ENCODE results near the gene CLDN6. TPM values are rescaled to one million over a fixed set of nuclear protein-coding genes. Genes with fewer than 3 reads are reported as not detected.

Gene CLDN6, protein sequence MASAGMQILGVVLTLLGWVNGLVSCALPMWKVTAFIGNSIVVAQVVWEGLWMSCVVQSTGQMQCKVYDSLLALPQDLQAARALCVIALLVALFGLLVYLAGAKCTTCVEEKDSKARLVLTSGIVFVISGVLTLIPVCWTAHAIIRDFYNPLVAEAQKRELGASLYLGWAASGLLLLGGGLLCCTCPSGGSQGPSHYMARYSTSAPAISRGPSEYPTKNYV
- total RNA-seq, result not detected
- not detected for polyA plus RNA-seq
- total RNA-seq, result not detected

DNA sequence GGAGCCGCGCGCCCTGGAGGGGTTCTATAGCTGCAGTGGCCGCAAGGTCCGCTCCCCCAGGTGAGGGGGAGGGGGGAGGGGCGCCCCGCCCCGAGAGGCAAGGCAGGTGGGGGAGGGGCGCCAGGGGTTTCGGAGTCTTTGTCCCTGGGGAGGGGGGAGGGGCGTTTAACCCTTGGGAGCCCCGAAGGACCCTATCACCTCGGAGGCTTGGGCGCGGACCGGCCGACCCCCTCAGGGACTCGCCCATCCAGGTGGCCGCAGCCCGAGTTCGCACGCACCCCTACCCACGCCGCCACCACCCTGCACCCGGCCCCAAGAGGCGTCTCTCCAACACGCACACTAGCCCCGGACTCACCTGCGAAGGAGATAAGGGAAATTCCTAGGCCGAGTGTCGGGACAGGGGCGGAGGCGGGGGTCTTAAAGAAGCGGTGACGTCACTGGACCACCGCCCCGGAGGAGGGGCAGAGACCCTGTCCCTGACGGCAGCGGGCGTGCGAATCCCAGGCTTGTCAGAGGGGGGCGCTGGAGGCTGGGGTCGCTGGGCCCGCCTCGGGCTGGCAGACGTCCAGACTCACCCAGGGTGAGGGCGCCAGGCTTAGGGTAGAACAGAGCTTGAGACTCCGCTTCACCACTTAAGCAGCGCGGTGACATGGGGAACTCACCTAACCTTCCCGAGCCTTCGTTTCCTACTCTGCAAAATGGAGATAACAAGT, at the start of gene CLDN6:
Gene CLDN6, minus strand, starts transcription at position 390 of the 713 bp plus-strand sequence. CDS start 2,162 bp downstream, outside the sequence.
- intact Hi-C loops (cut with micrococcal nuclease), result no loop called here
- Histone ChIP-seq H3K9me3 (ENCODE audit: control insufficient read depth in 2 of 3, low read length in 3 of 3) (no peaks in the 10 kb centered on the region), H3K27ac (ENCODE audit: low read depth, low read length) (no peak within 1 kb of the TSS), H3K4me1 (ENCODE audit: control insufficient read depth in 2 of 2, insufficient read depth in 2 of 2, low read length in 2 of 2) (peaks cover 25 to 35% of the 10 kb centered on the region in 2 donors), H3K36me3 (ENCODE audit: control insufficient read depth in 2 of 3, insufficient read depth in 3 of 3, low read length in 3 of 3) (no peaks in the 10 kb centered on the region), H3K4me3 (ENCODE audit: low read length) (no peak within 1 kb of the TSS), H3K27me3 (ENCODE audit: control insufficient read depth in 2 of 2, insufficient read depth in 2 of 2, low read length in 2 of 2) (no peaks in the 10 kb centered on the region)
- ATAC-seq (no peak), DNase-seq (no peak)
- Mint-ChIP-seq H3K4me1 (peaks cover 5 to 43% (median 35%) of the 10 kb centered on the region in 7 donors), H3K36me3 (no peaks in the 10 kb centered on the region), H3K27me3 (peaks cover 0 to 29% (median 0%) of the 10 kb centered on the region in 5 donors), H3K27ac (peak within 1 kb of the TSS in 3 of 9 donors; percentile 13 to 55 (median 52)), H3K4me3 (peak within 1 kb of the TSS in 9 of 10 donors; percentile 16 to 92 (median 32)), H3K9me3 (no peaks in the 10 kb centered on the region)
- ChIA-PET CTCF (interaction anchor here (0.6 to 3.0 kb wide), 2 partner anchors 11 to 242 kb away, joined by 7 to 17 read pairs; no protein-coding TSS in a partner anchor), POLR2A (no interaction called here)

DNA sequence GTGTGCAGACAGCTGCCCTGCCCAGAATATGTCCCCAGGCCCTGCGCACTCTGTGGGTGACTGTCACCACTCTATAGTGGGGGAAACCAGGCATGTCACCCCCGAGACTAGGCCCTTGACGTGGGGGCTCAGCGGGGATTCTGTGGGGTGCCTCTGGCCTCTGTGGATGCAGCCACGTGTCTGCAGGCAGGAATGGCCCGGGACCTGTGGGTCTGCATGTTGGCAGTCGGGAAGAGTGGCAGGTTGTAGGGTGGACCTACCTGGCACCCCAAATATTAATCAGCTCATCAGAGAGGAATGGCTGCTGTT, 48.4 kb upstream of the CLDN6 start:
- CTCF ChIA-PET, result interaction anchor here (2.4 to 13.9 kb wide), 3 partner anchors 10 to 64 kb away, joined by 7 to 244 read pairs (median 43); partner anchors contain the start of gene ZNF213
- peaks cover 0 to 20% (median 3%) of the 10 kb centered on the region in 3 experiments for H3K36me3 ChIP-seq (ENCODE audit: control insufficient read depth in 2 of 3, insufficient read depth in 3 of 3, low read length in 3 of 3)
- ATAC-seq (no peak), DNase-seq (no peak)
- H3K36me3 Mint-ChIP-seq, result peaks cover 8 to 65% (median 25%) of the 10 kb centered on the region in 5 donors
- H3K4me3 ChIP-seq (ENCODE audit: low read length), result peak overlapping the region; percentile 78
- peak overlapping the region; percentile 88 for H3K27ac ChIP-seq (ENCODE audit: low read depth, low read length)
- H3K27me3 ChIP-seq (ENCODE audit: control insufficient read depth in 2 of 2, insufficient read depth in 2 of 2, low read length in 2 of 2), result no peaks in the 10 kb centered on the region
- peak overlapping the region; percentile 98 to 100 (median 99) for H3K4me3 Mint-ChIP-seq
- POLR2A ChIA-PET, result interaction anchor here (0.7 to 10.4 kb wide), 14 partner anchors 9 to 93 kb away, joined by 3 to 182 read pairs (median 5); partner anchors contain the start of gene ZSCAN10
- H3K9me3 ChIP-seq (ENCODE audit: control insufficient read depth in 2 of 3, low read length in 3 of 3), result no peaks in the 10 kb centered on the region
- peaks cover 30 to 36% of the 10 kb centered on the region in 2 donors for H3K4me1 ChIP-seq (ENCODE audit: control insufficient read depth in 2 of 2, insufficient read depth in 2 of 2, low read length in 2 of 2)
- H3K9me3 Mint-ChIP-seq, result peaks cover 0 to 6% (median 0%) of the 10 kb centered on the region in 11 donors
- peaks cover 49 to 75% (median 66%) of the 10 kb centered on the region in 7 donors for H3K4me1 Mint-ChIP-seq
- intact Hi-C loops (cut with micrococcal nuclease), result no loop called here
- H3K27me3 Mint-ChIP-seq, result no peaks in the 10 kb centered on the region
- peak overlapping the region; percentile 94 to 100 (median 98) for H3K27ac Mint-ChIP-seq

DNA sequence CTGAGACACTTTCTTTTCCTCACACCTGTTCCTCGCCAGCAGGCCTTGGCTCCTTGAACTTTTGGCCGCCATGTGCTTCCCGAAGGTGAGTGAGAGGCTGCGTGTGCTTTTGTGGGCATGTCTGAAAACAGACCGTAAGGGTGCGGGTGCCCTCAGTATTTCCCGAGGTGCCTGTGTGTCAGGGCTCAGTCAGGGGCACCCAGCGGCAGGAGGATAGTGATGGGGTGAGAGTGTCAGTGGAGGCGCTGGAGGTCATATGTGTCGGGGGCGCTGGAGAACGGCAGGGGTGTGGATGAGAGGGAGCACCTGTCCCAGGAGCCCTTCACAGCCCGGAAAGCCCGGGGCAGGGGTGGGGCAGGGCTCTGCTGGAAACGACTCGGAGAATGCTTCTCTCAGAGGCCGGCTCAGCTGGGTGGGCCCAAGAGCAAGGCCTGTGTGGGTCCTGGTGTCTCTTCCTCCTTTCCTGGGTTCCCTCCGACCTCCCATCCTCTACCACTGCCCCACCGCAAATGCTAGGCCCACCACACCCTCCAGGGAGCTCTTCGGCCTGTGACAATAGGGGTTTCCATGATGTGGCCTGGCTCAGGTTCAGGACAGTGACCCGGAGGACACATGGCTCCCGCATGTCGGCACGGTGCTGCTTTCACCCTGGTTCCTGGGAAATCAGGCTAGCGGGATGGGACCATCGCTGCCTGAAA, 47.9 kb upstream of the CLDN6 start:
- H3K9me3 ChIP-seq (ENCODE audit: control insufficient read depth in 2 of 3, low read length in 3 of 3), result no peaks in the 10 kb centered on the region
- intact Hi-C loops (cut with micrococcal nuclease), result loop anchor here (1.0 kb wide), 2 partner anchors 9 to 58 kb away; no protein-coding TSS in a partner anchor
- peaks cover 25 to 30% of the 10 kb centered on the region in 2 donors for H3K4me1 ChIP-seq (ENCODE audit: control insufficient read depth in 2 of 2, insufficient read depth in 2 of 2, low read length in 2 of 2)
- peaks cover 0 to 20% (median 3%) of the 10 kb centered on the region in 3 experiments for H3K36me3 ChIP-seq (ENCODE audit: control insufficient read depth in 2 of 3, insufficient read depth in 3 of 3, low read length in 3 of 3)
- peak; percentile 33 for ATAC-seq
- no peaks in the 10 kb centered on the region for H3K27me3 ChIP-seq (ENCODE audit: control insufficient read depth in 2 of 2, insufficient read depth in 2 of 2, low read length in 2 of 2)
- DNase-seq, result peak in 2 of 9 donors; percentile 38 to 41
- H3K27ac Mint-ChIP-seq, result peak overlapping the region; percentile 94 to 100 (median 98)
- peak overlapping the region; percentile 78 for H3K4me3 ChIP-seq (ENCODE audit: low read length)
- H3K27ac ChIP-seq (ENCODE audit: low read depth, low read length), result peak overlapping the region; percentile 88
- no peaks in the 10 kb centered on the region for H3K27me3 Mint-ChIP-seq
- H3K9me3 Mint-ChIP-seq, result peaks cover 0 to 6% (median 0%) of the 10 kb centered on the region in 11 donors
- H3K4me3 Mint-ChIP-seq, result peak overlapping the region; percentile 98 to 100 (median 99)
- POLR2A ChIA-PET, result interaction anchor here (0.7 to 10.4 kb wide), 19 partner anchors 10 to 201 kb away, joined by 3 to 182 read pairs (median 5); partner anchors contain the start of genes ZNF213 and ZSCAN10
- peaks cover 8 to 61% (median 25%) of the 10 kb centered on the region in 5 donors for H3K36me3 Mint-ChIP-seq
- H3K4me1 Mint-ChIP-seq, result peaks cover 44 to 70% (median 61%) of the 10 kb centered on the region in 7 donors
- CTCF ChIA-PET, result interaction anchor here (0.7 to 13.9 kb wide), 6 partner anchors 10 to 64 kb away, joined by 3 to 244 read pairs (median 6); partner anchors contain the start of gene ZNF213

DNA sequence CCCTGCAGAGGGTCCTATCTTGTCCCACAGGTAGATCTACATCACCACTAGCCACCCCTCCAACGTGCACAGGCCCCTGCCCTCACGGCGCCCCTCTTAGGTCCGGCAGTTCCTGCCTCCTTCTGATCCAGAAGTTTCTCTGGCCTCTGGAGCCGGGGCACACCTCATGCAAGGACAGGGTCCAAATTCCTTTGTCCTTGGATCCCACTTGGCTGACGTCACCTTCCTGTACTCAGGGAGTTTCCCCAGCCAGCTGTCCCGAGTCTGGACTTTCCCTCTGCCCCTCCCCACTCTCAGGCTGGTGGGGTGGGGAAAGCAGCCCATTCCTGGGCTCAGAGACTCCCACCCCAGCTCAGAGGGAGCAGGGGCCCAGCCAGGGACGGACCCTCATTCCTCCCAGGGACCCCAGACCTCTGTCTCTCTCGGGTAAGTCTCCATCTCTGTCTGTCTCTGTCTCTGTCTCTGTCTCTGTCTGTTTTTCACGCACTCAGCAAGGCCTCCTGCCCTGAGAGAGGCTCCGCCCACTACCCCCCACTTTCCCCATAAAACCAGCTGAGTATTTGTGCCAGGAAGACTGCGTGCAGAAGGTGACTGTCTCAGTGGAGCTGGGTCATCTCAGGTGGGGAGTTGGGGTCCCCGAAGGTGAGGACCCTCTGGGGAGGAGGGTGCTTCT, 47.2 kb upstream of the CLDN6 start, which contains the start of gene IL32:
Gene IL32, plus strand, starts transcription at position 572 of the 673 bp plus-strand sequence. CDS start 172 bp downstream, outside the sequence.
- H3K27ac Mint-ChIP-seq, result peak within 1 kb of the TSS; percentile 94 to 100 (median 98)
- peak within 1 kb of the TSS; percentile 88 for H3K27ac ChIP-seq (ENCODE audit: low read depth, low read length)
- intact Hi-C loops (cut with micrococcal nuclease), result loop anchor here (1.0 kb wide), 2 partner anchors 10 to 59 kb away; no protein-coding TSS in a partner anchor
- CTCF ChIA-PET, result interaction anchor here (0.7 to 13.9 kb wide), 6 partner anchors 11 to 65 kb away, joined by 3 to 244 read pairs (median 6); partner anchors contain the start of gene ZNF213
- no peaks in the 10 kb centered on the region for H3K9me3 ChIP-seq (ENCODE audit: control insufficient read depth in 2 of 3, low read length in 3 of 3)
- no peaks in the 10 kb centered on the region for H3K27me3 Mint-ChIP-seq
- peaks cover 0 to 20% (median 3%) of the 10 kb centered on the region in 3 experiments for H3K36me3 ChIP-seq (ENCODE audit: control insufficient read depth in 2 of 3, insufficient read depth in 3 of 3, low read length in 3 of 3)
- peaks cover 0 to 6% (median 0%) of the 10 kb centered on the region in 11 donors for H3K9me3 Mint-ChIP-seq
- no peaks in the 10 kb centered on the region for H3K27me3 ChIP-seq (ENCODE audit: control insufficient read depth in 2 of 2, insufficient read depth in 2 of 2, low read length in 2 of 2)
- ATAC-seq, result peak; percentile 78
- peak in 8 of 9 donors; percentile 43 to 69 (median 64) for DNase-seq
- peak within 1 kb of the TSS; percentile 98 to 100 (median 99) for H3K4me3 Mint-ChIP-seq
- H3K4me1 Mint-ChIP-seq, result peaks cover 46 to 65% (median 60%) of the 10 kb centered on the region in 7 donors
- H3K36me3 Mint-ChIP-seq, result peaks cover 8 to 62% (median 24%) of the 10 kb centered on the region in 5 donors
- POLR2A ChIA-PET, result interaction anchor here (0.7 to 10.4 kb wide), 21 partner anchors 10 to 202 kb away, joined by 3 to 182 read pairs (median 5); partner anchors contain the start of genes ZNF213 and ZSCAN10
- peaks cover 25 to 27% of the 10 kb centered on the region in 2 donors for H3K4me1 ChIP-seq (ENCODE audit: control insufficient read depth in 2 of 2, insufficient read depth in 2 of 2, low read length in 2 of 2)
- peak within 1 kb of the TSS; percentile 78 for H3K4me3 ChIP-seq (ENCODE audit: low read length)

DNA sequence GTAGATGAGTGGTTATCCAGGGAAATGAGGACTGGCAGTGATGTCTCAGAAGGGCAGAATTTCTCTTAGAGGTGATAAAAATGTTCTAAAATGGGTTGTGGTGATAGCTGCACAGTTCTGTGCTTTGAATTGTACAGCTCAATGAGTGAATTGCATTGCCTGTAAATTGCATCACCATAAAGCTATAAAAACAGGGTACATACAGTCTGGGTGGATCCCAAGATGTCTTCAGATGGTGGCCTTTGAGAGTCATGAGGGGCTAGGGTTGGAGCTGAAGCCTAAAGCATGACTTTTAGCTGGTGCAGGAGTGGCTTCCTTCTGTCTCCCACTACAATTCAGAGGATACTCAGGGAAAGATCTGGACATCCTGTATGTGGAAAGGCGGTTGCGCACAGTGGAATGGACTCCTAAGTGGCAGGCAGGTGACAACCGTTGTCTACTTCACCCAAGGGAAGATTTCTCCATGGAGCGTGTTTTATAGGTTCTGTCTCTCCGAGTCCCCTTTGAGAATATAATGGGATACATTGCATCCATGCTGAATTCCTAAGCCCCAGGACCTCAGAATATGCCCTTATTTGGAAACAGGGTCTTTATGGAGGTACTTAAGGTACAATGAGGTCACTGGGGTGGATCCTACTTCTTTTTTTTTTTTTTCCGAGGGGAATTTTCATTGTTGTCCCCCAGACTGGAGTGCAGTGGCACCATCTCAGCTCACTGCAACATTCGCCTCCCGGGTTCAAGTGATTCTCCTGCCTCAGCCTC, 45.8 kb upstream of the CLDN6 start:
- ChIA-PET POLR2A (interaction anchor here (0.6 to 10.4 kb wide), 9 partner anchors 12 to 1656 kb away, joined by 3 to 182 read pairs (median 6); partner anchors contain the start of genes ZNF213 and ZSCAN10), CTCF (interaction anchor here (0.6 to 13.9 kb wide), 6 partner anchors 13 to 105 kb away, joined by 3 to 244 read pairs (median 4); partner anchors contain the start of gene ZNF213)
- peak overlapping the region; percentile 66 to 100 (median 98) for H3K27ac Mint-ChIP-seq
- Histone ChIP-seq H3K36me3 (ENCODE audit: control insufficient read depth in 2 of 3, insufficient read depth in 3 of 3, low read length in 3 of 3) (peaks cover 0 to 10% (median 3%) of the 10 kb centered on the region in 3 experiments), H3K9me3 (ENCODE audit: control insufficient read depth in 2 of 3, low read length in 3 of 3) (no peaks in the 10 kb centered on the region), H3K27me3 (ENCODE audit: control insufficient read depth in 2 of 2, insufficient read depth in 2 of 2, low read length in 2 of 2) (no peaks in the 10 kb centered on the region), H3K27ac (ENCODE audit: low read depth, low read length) (peak overlapping the region; percentile 88), H3K4me1 (ENCODE audit: control insufficient read depth in 2 of 2, insufficient read depth in 2 of 2, low read length in 2 of 2) (peaks cover 28 to 33% of the 10 kb centered on the region in 2 donors), H3K4me3 (ENCODE audit: low read length) (no peak overlapping the region)
- peaks cover 43 to 60% (median 59%) of the 10 kb centered on the region in 7 donors for H3K4me1 Mint-ChIP-seq
- H3K9me3 Mint-ChIP-seq, result peaks cover 0 to 6% (median 0%) of the 10 kb centered on the region in 11 donors
- DNase-seq, result no peak
- no peaks in the 10 kb centered on the region for H3K27me3 Mint-ChIP-seq
- peaks cover 8 to 53% (median 14%) of the 10 kb centered on the region in 5 donors for H3K36me3 Mint-ChIP-seq
- no peak for ATAC-seq
- H3K4me3 Mint-ChIP-seq, result peak overlapping the region; percentile 15 to 100 (median 98)
- intact Hi-C loops (cut with micrococcal nuclease), result no loop called here
